ENCODE data around the gene GNA12.

DNA sequence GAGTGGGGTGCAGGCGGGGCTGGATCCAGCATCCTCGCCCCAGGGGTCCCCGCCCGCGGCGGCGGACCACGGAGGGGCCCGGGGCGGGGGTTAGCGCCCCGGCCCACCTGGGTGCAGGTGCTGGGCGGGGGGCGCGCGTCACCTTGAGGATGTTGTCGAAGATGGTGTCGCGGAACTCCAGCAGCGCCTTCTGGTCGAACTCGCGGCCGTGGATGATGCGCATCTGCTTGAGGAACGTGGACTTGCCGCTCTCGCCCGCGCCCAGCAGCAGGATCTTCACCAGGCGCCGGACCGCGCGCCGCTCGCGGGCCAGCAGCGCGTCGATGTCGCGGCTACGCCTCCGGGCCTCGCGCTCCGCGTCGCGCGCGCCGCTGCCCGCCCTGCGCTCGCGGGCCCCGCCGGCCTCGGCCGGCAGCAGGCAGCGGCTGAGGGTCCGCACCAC, 376 bp downstream of the GNA12 start:
- no peak for TF ChIP-seq POLR2A (IDR thresholded peaks at IDR 0.05)
- TF ChIP-seq CTCF (IDR thresholded peaks at IDR 0.05): no peak

Measured in lower leg skin (tissue), 3 donors.